Neural cell (in vitro differentiated cells): ENCODE results near the gene ZNRF1. TPM values are rescaled to one million over a fixed set of nuclear protein-coding genes. Genes with fewer than 3 reads are reported as not detected.

ENCODE experiments used
- H2AFZ ChIP-seq: fragments of 200-600, 300-800 bp; sonication (generic), shearing (Covaris generic); 2 replicates; pipeline ENCODE4 v1.6.0; 2014; ENCODE audit warnings: low read depth, mild to moderate bottlenecking, antibody characterized with exemption, low read length, moderate library complexity
- H3F3A ChIP-seq: fragments of 200-600 bp; shearing (Covaris generic); 2 replicates; pipeline ENCODE4 v1.6.1; 2016; ENCODE audit warnings: mild to moderate bottlenecking, moderate library complexity, mixed read lengths, antibody characterized with exemption, low read length; ENCODE audit not compliant: insufficient read depth, poor library complexity, severe bottlenecking
- H3K27ac ChIP-seq: fragments of 200-600, 300-800 bp; sonication (generic), shearing (Covaris generic); 2 replicates; pipeline ENCODE4 v1.5.1; 2014; ENCODE audit warnings: mild to moderate bottlenecking, low read length, moderate library complexity
- H3K27me3 ChIP-seq: fragments of 300-800, 200-600 bp; sonication (generic), shearing (Covaris generic); 2 replicates; pipeline ENCODE4 v1.6.0; 2014; ENCODE audit warnings: mild to moderate bottlenecking, low read depth, low read length, moderate library complexity; ENCODE audit not compliant: insufficient read depth
- H3K36me3 ChIP-seq: fragments of 300-800, 200-600 bp; sonication (generic), shearing (Covaris generic); 2 replicates; pipeline ENCODE4 v1.5.1; 2014; ENCODE audit warnings: mild to moderate bottlenecking, antibody characterized with exemption, low read length, moderate library complexity; ENCODE audit not compliant: insufficient read depth
- H3K4me2 ChIP-seq: fragments of 300-800, 200-600 bp; sonication (generic), shearing (Covaris generic); 2 replicates; pipeline ENCODE4 v1.6.0; 2014; ENCODE audit warnings: mild to moderate bottlenecking, low read length
- H3K4me3 ChIP-seq: fragments of 300-800, 200-600 bp; sonication (generic), shearing (Covaris generic); 2 replicates; pipeline ENCODE4 v1.5.1; 2014; ENCODE audit warnings: mild to moderate bottlenecking, low read length, moderate library complexity
- H3K79me2 ChIP-seq: fragments of 200-600 bp; shearing (Covaris generic); replicated peaks from 2 replicates; pipeline ENCODE4 v1.6.0; 2014; ENCODE audit warnings: mild to moderate bottlenecking, low read length, moderate library complexity; ENCODE audit not compliant: insufficient read depth
- H3K9ac ChIP-seq: fragments of 300-800, 200-600 bp; sonication (generic), shearing (Covaris generic); 2 replicates; pipeline ENCODE4 v1.6.1; 2016; ENCODE audit warnings: mild to moderate bottlenecking, low read length, mixed read lengths
- H3K9me2 ChIP-seq: fragments of 200-600 bp; shearing (Covaris generic); 2 replicates; pipeline ENCODE4 v1.6.1; 2016; ENCODE audit warnings: mild to moderate bottlenecking, low read length, mixed read lengths; ENCODE audit not compliant: insufficient read depth
- H3K9me3 ChIP-seq: fragments of 200-600, 300-800 bp; sonication (generic), shearing (Covaris generic); 2 replicates; pipeline ENCODE4 v1.6.1; 2016; ENCODE audit warnings: mild to moderate bottlenecking, mixed run types, low read length, moderate library complexity, mixed read lengths
- H4K20me1 ChIP-seq: fragments of 200-600 bp; shearing (Covaris generic); 2 replicates; pipeline ENCODE4 v1.6.1; 2016; ENCODE audit warnings: mild to moderate bottlenecking, mixed run types; ENCODE audit not compliant: insufficient read depth
- EP300 ChIP-seq: fragments of 450-650 bp; conservative IDR thresholded peaks from 2 replicates; pipeline ENCODE4 v1.6.1; 2014; ENCODE audit warnings: antibody characterized with exemption, mild to moderate bottlenecking, moderate library complexity; ENCODE audit not compliant: poor library complexity, severe bottlenecking
- EZH2 ChIP-seq: fragments of 200-600, 300-800 bp; shearing (Covaris generic), sonication (generic); IDR thresholded peaks from 2 replicates; pipeline ENCODE4 v1.6.1; 2014; ENCODE audit warnings: antibody characterized with exemption, low read length, borderline replicate concordance, mild to moderate bottlenecking; ENCODE audit not compliant: insufficient read depth, poor library complexity, severe bottlenecking
- MXI1 ChIP-seq: fragments of 450-650 bp; conservative IDR thresholded peaks from 2 replicates; pipeline ENCODE4 v1.6.1; 2014; ENCODE audit warnings: antibody characterized with exemption, mild to moderate bottlenecking; ENCODE audit not compliant: poor library complexity, severe bottlenecking
- POLR2AphosphoS5 ChIP-seq: IDR thresholded peaks from 2 replicates; pipeline ENCODE4 v1.6.1; 2012
- RAD21 ChIP-seq: fragments of 450-650 bp; conservative IDR thresholded peaks from 2 replicates; pipeline ENCODE4 v1.6.1; 2014; ENCODE audit warnings: antibody characterized with exemption, mild to moderate bottlenecking, moderate library complexity
- SMC3 ChIP-seq: fragments of 450-650 bp; conservative IDR thresholded peaks from 2 replicates; pipeline ENCODE4 v1.6.1; 2014; ENCODE audit warnings: antibody characterized with exemption, mild to moderate bottlenecking, moderate library complexity; ENCODE audit not compliant: poor library complexity
- TAF1 ChIP-seq: IDR thresholded peaks from 2 replicates; pipeline ENCODE4 v1.6.1; 2012; ENCODE audit warnings: low read depth
- polyA plus RNA-seq: library from polyadenylated mRNA; depleted of rRNA; stranded (reverse); fragments of >200 nt; gene quantifications from 2 replicates; pipeline ENCODE4 v1.2.3, GENCODE V29; 2014
- TF ChIP-seq, protein P1 (sequence below): fragments of 450-650 bp; IDR thresholded peaks from 2 replicates; pipeline ENCODE4 v1.5.1; 2014; ENCODE audit warnings: antibody characterized with exemption, mild to moderate bottlenecking, moderate library complexity; ENCODE audit not compliant: poor library complexity, severe bottlenecking
- TF ChIP-seq, protein P2 (sequence below): IDR thresholded peaks from 2 replicates; pipeline ENCODE4 v1.6.1; 2012; ENCODE audit warnings: borderline replicate concordance

The ZNRF1 gene
- polyA plus RNA-seq, 1 donor from 2014 or later = 31.6 TPM

DNA sequence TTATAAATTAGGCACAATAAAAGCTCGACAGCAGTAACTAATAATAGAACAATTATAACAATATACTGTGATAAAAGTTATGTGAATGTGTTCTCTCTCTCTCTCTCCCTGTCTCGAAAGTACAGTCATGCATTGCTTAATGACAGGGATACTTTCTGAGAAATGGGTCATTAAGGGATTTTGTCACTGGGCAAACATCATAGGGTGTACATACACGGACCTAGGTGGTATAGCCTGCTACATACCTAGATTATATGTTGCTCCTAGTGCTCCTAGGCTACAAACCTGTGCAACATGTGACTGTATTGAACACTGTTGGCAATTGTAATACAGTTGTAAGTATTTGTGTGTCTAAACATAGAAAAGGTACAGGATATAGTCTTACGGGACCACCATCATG is 6.9 kb downstream of the ZNRF1 start:
- Histone ChIP-seq H3K79me2 (peaks cover 100% of the 10 kb centered on the region), H3K27me3 (no peaks in the 10 kb centered on the region), H3F3A (no peaks in the 10 kb centered on the region), H4K20me1 (peaks cover 58% of the 10 kb centered on the region), H3K9ac (no peak overlapping the region), H3K36me3 (peaks cover 11% of the 10 kb centered on the region), H3K4me2 (no peak overlapping the region), H3K4me3 (no peak overlapping the region), H3K9me2 (no peaks in the 10 kb centered on the region), H2AFZ (no peak overlapping the region), H3K27ac (no peak overlapping the region), H3K9me3 (no peaks in the 10 kb centered on the region)
- TF ChIP-seq EP300 = no peak
- TF ChIP-seq RAD21 = no peak
- TF ChIP-seq, protein P1, sequence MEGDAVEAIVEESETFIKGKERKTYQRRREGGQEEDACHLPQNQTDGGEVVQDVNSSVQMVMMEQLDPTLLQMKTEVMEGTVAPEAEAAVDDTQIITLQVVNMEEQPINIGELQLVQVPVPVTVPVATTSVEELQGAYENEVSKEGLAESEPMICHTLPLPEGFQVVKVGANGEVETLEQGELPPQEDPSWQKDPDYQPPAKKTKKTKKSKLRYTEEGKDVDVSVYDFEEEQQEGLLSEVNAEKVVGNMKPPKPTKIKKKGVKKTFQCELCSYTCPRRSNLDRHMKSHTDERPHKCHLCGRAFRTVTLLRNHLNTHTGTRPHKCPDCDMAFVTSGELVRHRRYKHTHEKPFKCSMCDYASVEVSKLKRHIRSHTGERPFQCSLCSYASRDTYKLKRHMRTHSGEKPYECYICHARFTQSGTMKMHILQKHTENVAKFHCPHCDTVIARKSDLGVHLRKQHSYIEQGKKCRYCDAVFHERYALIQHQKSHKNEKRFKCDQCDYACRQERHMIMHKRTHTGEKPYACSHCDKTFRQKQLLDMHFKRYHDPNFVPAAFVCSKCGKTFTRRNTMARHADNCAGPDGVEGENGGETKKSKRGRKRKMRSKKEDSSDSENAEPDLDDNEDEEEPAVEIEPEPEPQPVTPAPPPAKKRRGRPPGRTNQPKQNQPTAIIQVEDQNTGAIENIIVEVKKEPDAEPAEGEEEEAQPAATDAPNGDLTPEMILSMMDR = no peak
- TF ChIP-seq TAF1 = no peak
- no peak for TF ChIP-seq EZH2
- no peak for TF ChIP-seq POLR2AphosphoS5
- no peak for TF ChIP-seq MXI1
- no peak for TF ChIP-seq SMC3
- TF ChIP-seq, protein P2, sequence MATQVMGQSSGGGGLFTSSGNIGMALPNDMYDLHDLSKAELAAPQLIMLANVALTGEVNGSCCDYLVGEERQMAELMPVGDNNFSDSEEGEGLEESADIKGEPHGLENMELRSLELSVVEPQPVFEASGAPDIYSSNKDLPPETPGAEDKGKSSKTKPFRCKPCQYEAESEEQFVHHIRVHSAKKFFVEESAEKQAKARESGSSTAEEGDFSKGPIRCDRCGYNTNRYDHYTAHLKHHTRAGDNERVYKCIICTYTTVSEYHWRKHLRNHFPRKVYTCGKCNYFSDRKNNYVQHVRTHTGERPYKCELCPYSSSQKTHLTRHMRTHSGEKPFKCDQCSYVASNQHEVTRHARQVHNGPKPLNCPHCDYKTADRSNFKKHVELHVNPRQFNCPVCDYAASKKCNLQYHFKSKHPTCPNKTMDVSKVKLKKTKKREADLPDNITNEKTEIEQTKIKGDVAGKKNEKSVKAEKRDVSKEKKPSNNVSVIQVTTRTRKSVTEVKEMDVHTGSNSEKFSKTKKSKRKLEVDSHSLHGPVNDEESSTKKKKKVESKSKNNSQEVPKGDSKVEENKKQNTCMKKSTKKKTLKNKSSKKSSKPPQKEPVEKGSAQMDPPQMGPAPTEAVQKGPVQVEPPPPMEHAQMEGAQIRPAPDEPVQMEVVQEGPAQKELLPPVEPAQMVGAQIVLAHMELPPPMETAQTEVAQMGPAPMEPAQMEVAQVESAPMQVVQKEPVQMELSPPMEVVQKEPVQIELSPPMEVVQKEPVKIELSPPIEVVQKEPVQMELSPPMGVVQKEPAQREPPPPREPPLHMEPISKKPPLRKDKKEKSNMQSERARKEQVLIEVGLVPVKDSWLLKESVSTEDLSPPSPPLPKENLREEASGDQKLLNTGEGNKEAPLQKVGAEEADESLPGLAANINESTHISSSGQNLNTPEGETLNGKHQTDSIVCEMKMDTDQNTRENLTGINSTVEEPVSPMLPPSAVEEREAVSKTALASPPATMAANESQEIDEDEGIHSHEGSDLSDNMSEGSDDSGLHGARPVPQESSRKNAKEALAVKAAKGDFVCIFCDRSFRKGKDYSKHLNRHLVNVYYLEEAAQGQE = no peak

DNA sequence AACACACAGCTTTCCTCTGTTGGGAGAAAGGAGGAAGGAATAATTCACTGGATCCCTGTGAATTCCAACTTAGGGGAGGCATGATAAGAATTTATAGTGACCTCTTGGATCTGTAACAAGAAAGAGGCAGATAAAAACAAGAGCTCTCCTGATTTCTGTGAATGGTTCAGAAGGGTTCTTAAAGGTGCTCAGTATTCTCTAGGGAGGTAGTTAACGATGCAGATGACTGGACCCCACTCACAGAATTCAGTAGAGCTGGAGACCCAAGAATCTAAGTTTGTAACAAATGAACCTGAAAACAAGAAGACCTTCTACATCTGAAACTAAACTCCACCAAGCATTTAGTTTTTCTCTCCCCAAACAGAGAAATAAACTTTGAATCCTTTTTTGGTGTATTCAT is 8.6 kb downstream of the ZNRF1 start:
- Histone ChIP-seq H4K20me1 (peaks cover 43% of the 10 kb centered on the region), H3K9me2 (no peaks in the 10 kb centered on the region), H3K9ac (no peak overlapping the region), H3F3A (no peaks in the 10 kb centered on the region), H3K27me3 (no peaks in the 10 kb centered on the region), H3K27ac (no peak overlapping the region), H3K4me3 (no peak overlapping the region), H3K9me3 (no peaks in the 10 kb centered on the region), H3K36me3 (peaks cover 11% of the 10 kb centered on the region), H3K79me2 (peaks cover 99% of the 10 kb centered on the region), H3K4me2 (no peak overlapping the region), H2AFZ (no peak overlapping the region)
- TF ChIP-seq, protein P2 = no peak
- TF ChIP-seq EP300 (no peak), SMC3 (no peak), TAF1 (no peak), EZH2 (no peak), RAD21 (no peak), MXI1 (no peak), POLR2AphosphoS5 (no peak)
- TF ChIP-seq, protein P1 = no peak
